Lung (tissue), 12 donors: ENCODE measurements around the gene FSD1L. TPM values are rescaled to one million over a fixed set of nuclear protein-coding genes. Genes with fewer than 3 reads are reported as not detected.

Source experiments
- ATAC-seq: fragments of 200-7000 bp; cut with Tn5 transposase; one replicate; pipeline ENCODE4 v1.9.1; 2020; ENCODE audit warnings: moderate number of reproducible peaks; ENCODE audit not compliant: insufficient read depth, low FRiP score
- DNase-seq, 3 donors: peaks; one replicate each; pipeline ENCODE4 v3.0.0-alpha.2; 2013 to 2017
- H3K27ac ChIP-seq, 2 donors: one replicate each; pipeline ENCODE4 v1.5.1; 2013; ENCODE audit warnings: mild to moderate bottlenecking in 2 of 2, moderate library complexity in 2 of 2, control low read depth in 1 of 2, inconsistent platforms in 1 of 2, low read depth in 1 of 2, low read length in 1 of 2
- H3K27me3 ChIP-seq, 3 donors: one replicate each; pipeline ENCODE4 v1.5.1; 2013; ENCODE audit warnings: low read length in 2 of 3; ENCODE audit not compliant: control insufficient read depth in 3 of 3, insufficient read depth in 3 of 3
- H3K36me3 ChIP-seq, 4 donors: one replicate each; pipeline ENCODE4 v1.5.1; 2013; ENCODE audit warnings: low read length in 4 of 4, mild to moderate bottlenecking in 1 of 4, moderate library complexity in 1 of 4; ENCODE audit not compliant: control insufficient read depth in 4 of 4, insufficient read depth in 4 of 4
- H3K4me1 ChIP-seq, 5 donors: one replicate each; pipeline ENCODE4 v1.5.1; 2013; ENCODE audit warnings: low read length in 5 of 5, mild to moderate bottlenecking in 2 of 5, moderate library complexity in 1 of 5; ENCODE audit not compliant: control insufficient read depth in 5 of 5, insufficient read depth in 5 of 5
- H3K4me3 ChIP-seq: one replicate; pipeline ENCODE4 v1.5.1; 2013; ENCODE audit warnings: mild to moderate bottlenecking, control low read depth, moderate library complexity
- H3K9ac ChIP-seq, 2 donors: one replicate each; pipeline ENCODE4 v1.5.1; 2013; ENCODE audit warnings: low read length in 2 of 2, control low read depth in 1 of 2; ENCODE audit not compliant: insufficient read depth in 1 of 2
- H3K9me3 ChIP-seq, 4 donors: one replicate each; pipeline ENCODE4 v1.5.1; 2013; ENCODE audit warnings: low read length in 3 of 4, mild to moderate bottlenecking in 1 of 4, moderate library complexity in 1 of 4; ENCODE audit not compliant: control insufficient read depth in 4 of 4, insufficient read depth in 3 of 4
- WGBS, 2 donors: extraction: QIAGEN DNeasy Blood & Tissue Kit; methylation state at CpG; one replicate each; pipeline ENCODE4 v1.1.7; 2013; 5-methylcytosine and 5-hydroxymethylcytosine counted together
- polyA plus RNA-seq, 2 donors: library from polyadenylated mRNA; stranded (reverse); fragments of 200-250 nt; gene quantifications; one replicate each; pipeline ENCODE4 v1.2.1, GENCODE V29; 2013
- total RNA-seq, 2 donors: library from RNA; depleted of rRNA in 1 of 2; stranded (reverse); fragments of >200 nt in 1 of 2; gene quantifications; one replicate each; pipeline ENCODE4 v1.2.1, GENCODE V29; 2014 to 2021
- TF ChIP-seq, protein P1 (sequence below): IDR thresholded peaks from 2 replicates; pipeline ENCODE4 v1.5.1; 2012; ENCODE audit warnings: mild to moderate bottlenecking; ENCODE audit errors: control extremely low read depth, extremely low read depth
- donor health status: control.
- donor health status: control.
- donor health status: Bipolar disorder and iron deficiency.
- donor health status: healthy.
- donor health status: DM: yes; HTN: yes; CAD: no.

The FSD1L gene
- total and polyA plus RNA-seq, 4 donors: 2.5 to 18.8 (median 5.7) TPM

DNA sequence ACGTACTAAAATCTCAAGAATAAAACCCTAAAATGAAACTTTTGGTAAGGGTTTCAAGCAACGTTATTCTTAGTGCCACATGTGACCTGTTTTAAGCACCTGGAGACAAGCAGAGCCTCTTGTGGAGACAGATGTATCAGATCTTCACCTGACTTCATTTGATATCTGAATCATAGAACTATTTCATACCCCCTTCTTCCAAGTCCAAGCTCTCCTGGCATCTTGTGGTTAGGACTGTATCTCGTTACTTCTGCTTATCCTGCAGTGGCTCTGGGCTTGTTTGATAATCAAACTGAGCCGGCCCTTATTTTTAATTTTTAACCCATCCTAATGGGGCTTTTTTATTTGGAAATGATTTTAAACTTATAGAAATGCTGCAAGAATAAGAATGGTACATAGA, 11.1 kb upstream of the FSD1L start:
- ATAC-seq: no peak
- Histone ChIP-seq H3K9ac (no peak overlapping the region), H3K36me3 (no peaks in the 10 kb centered on the region), H3K4me3 (no peak overlapping the region), H3K4me1 (peaks cover 0 to 9% (median 0%) of the 10 kb centered on the region in 5 donors), H3K27me3 (no peaks in the 10 kb centered on the region), H3K27ac (no peak overlapping the region), H3K9me3 (peaks cover 0 to 1% (median 0%) of the 10 kb centered on the region in 4 donors)
- DNase-seq: no peak
- TF ChIP-seq, protein P1, sequence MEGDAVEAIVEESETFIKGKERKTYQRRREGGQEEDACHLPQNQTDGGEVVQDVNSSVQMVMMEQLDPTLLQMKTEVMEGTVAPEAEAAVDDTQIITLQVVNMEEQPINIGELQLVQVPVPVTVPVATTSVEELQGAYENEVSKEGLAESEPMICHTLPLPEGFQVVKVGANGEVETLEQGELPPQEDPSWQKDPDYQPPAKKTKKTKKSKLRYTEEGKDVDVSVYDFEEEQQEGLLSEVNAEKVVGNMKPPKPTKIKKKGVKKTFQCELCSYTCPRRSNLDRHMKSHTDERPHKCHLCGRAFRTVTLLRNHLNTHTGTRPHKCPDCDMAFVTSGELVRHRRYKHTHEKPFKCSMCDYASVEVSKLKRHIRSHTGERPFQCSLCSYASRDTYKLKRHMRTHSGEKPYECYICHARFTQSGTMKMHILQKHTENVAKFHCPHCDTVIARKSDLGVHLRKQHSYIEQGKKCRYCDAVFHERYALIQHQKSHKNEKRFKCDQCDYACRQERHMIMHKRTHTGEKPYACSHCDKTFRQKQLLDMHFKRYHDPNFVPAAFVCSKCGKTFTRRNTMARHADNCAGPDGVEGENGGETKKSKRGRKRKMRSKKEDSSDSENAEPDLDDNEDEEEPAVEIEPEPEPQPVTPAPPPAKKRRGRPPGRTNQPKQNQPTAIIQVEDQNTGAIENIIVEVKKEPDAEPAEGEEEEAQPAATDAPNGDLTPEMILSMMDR: no peak
- 83% methylated on average over 4 of the region's 4 CpGs for WGBS, 2 donors

DNA sequence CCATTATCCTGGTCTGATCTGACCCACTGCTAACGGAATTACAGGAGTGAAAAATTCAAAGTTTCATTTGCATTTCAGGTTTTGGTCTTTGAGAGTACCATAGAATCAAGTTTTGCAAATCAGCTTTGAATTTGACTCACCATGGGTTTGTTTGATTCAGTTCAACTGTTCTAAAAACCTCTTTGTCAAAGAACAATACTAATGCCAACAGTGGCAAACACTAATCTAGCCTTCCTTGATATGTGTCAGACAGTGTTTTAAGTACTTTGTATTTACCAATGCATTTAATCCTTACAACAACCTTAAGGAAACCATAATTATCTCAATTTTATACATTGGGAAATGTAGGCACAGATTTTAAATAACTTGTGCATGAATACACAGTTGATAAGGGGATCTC, 10.1 kb upstream of the FSD1L start:
- Histone ChIP-seq H3K9ac (no peak overlapping the region), H3K4me3 (no peak overlapping the region), H3K4me1 (peaks cover 0 to 9% (median 0%) of the 10 kb centered on the region in 5 donors), H3K27me3 (no peaks in the 10 kb centered on the region), H3K36me3 (no peaks in the 10 kb centered on the region), H3K27ac (no peak overlapping the region), H3K9me3 (peaks cover 0 to 1% (median 0%) of the 10 kb centered on the region in 4 donors)
- WGBS, 2 donors: 83 to 93% methylated on average over 1 of the region's 1 CpG
- no peak for DNase-seq
- ATAC-seq: no peak
- TF ChIP-seq, protein P1: no peak

DNA sequence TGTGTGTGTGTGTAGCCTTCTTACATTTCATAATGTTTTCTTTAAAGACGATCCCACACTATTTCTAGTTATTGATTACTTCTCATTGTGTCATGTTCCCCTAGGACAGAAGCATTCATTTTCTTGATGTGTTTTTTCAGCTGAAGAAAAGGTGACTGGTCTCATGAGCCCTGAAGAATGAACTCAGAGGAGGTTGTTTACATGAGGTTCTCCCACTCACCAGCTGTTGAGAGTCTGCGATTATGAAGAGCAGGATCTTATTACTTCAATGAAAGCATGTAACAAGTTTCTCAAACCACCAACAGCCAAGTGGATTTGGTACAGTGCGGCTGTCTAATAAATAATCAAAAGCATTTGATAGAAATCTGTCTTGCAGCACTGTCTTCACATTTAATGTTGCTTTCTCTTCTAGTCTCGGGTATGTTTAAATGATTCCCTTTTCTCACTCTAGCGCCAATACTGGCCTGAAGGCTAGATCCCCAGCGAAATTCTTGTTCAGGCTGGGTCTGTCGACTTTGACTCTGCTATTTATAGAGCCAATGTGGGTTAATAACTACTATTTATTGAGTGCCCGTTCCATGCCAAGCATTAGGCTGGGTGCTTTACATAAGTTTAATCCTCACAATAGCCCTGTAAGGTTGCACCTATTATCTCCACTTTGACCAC, 9.6 kb upstream of the FSD1L start:
- Histone ChIP-seq H3K27ac (no peak overlapping the region), H3K4me3 (no peak overlapping the region), H3K36me3 (no peaks in the 10 kb centered on the region), H3K27me3 (no peaks in the 10 kb centered on the region), H3K9ac (no peak overlapping the region), H3K9me3 (peaks cover 0 to 1% (median 0%) of the 10 kb centered on the region in 4 donors), H3K4me1 (peaks cover 0 to 9% (median 0%) of the 10 kb centered on the region in 5 donors)
- DNase-seq (peak in 2 of 3 donors; percentile 36 to 54), ATAC-seq (no peak)
- WGBS, 2 donors: 73 to 84% methylated on average over 8 of the region's 8 CpGs
- TF ChIP-seq, protein P1: no peak

DNA sequence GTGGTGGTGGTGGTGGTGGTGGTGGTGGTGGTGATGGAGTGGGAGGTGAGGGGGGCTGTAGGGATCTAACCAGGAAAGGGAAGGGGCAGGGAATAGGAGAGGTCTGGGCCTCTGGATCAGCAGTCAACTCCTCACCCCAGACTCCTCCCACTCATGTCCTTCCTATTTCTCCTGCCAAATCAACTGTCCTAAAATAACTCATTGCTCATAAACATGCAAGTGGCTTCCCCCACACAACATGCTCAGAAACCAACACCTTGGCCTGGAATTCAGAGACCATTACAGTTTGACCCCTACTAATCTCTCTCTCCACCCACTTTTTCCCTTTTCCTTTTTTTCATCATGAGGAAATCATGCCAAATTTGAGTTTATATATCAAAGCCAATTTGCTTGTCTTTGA, 8.4 kb upstream of the FSD1L start:
- no peak for ATAC-seq
- TF ChIP-seq, protein P1: no peak

More for the DNA sequence above, 8.4 kb upstream of the FSD1L start:
- H3K27ac ChIP-seq: no peak overlapping the region
- H3K36me3 ChIP-seq: no peaks in the 10 kb centered on the region
- DNase-seq: no peak
- H3K4me3 ChIP-seq: no peak overlapping the region
- peaks cover 0 to 9% (median 0%) of the 10 kb centered on the region in 5 donors for H3K4me1 ChIP-seq
- H3K27me3 ChIP-seq: no peaks in the 10 kb centered on the region
- H3K9ac ChIP-seq: no peak overlapping the region
- peaks cover 0 to 1% (median 0%) of the 10 kb centered on the region in 4 donors for H3K9me3 ChIP-seq
